Measurements from ENCODE around the gene MRPL47.

The MRPL47 gene

GRCh38 chr3:179541596-179541995 lies 62.8 kb downstream of the MRPL47 start:
- Histone ChIP-seq H3K4me3 (replicated peaks; ENCODE audit: low read depth, low read length) (no peak overlapping the region), H3K36me3 (ENCODE audit: control insufficient read depth, insufficient read depth, low read length) (no peaks in the 10 kb centered on the region), H3K27me3 (replicated peaks; ENCODE audit: control insufficient read depth, insufficient read depth, low read length) (no peaks in the 10 kb centered on the region)
- no peak for DNase-seq (ENCODE audit: extremely low read depth, insufficient read length)
- TF ChIP-seq CTCF (IDR thresholded peaks at IDR 0.05; ENCODE audit: insufficient read depth, low read length, poor library complexity, severe bottlenecking), result no peak

DNA sequence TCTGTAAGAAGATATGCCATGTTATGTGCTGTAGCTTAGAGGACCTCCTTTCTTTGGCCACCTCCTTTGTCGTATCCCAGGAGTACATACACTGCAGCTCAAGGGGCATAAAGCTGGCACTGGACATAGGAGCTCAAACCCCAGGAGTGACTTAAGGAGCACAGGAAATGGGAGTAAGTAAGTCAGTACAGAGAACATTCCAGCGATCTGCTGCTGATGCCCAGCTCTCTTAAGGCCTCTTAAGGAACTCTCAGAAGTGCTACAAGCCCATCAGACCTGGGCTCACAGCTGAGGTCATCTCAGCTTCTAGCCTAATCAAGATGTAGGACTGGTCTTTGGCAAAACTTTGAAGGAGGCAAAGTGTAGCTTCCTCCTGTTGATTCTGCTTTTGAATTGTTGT lies 63.3 kb downstream of the MRPL47 start:
- H3K27me3 ChIP-seq (replicated peaks; ENCODE audit: control insufficient read depth, insufficient read depth, low read length), result no peaks in the 10 kb centered on the region
- no peak overlapping the region for H3K4me3 ChIP-seq (replicated peaks; ENCODE audit: low read depth, low read length)
- H3K36me3 ChIP-seq (ENCODE audit: control insufficient read depth, insufficient read depth, low read length), result no peaks in the 10 kb centered on the region
- TF ChIP-seq CTCF (IDR thresholded peaks at IDR 0.05; ENCODE audit: insufficient read depth, low read length, poor library complexity, severe bottlenecking), result no peak
- DNase-seq (ENCODE audit: extremely low read depth, insufficient read length), result no peak

All from GM06990 (cell line).